GM12878 (cell line): ENCODE results near the gene PPP1CA.

Experiments used
- ASH2L ChIP-seq: fragments of 300-600, 200-600 bp; sonication (generic); IDR thresholded peaks from 2 replicates; pipeline ENCODE4 v1.6.1; 2017; ENCODE audit warnings: low read depth, mild to moderate bottlenecking, borderline replicate concordance
- CEBPB ChIP-seq, 2 experiments: fragments of 150-350 bp in 1 of 2; IDR thresholded peaks; 2 replicates each; pipeline ENCODE4 v1.6.1; 2012 to 2014; ENCODE audit warnings: low read depth in 2 of 2, low read length in 2 of 2, borderline replicate concordance in 1 of 2, inconsistent platforms in 1 of 2
- EZH2 ChIP-seq: IDR thresholded peaks from 2 replicates; pipeline ENCODE4 v1.6.1; 2012; ENCODE audit warnings: low read depth, mild to moderate bottlenecking, control low read depth, inconsistent platforms, low read length, borderline replicate concordance; ENCODE audit not compliant: control insufficient read depth
- JUNB ChIP-seq: IDR thresholded peaks from 2 replicates; pipeline ENCODE4 v1.6.1; 2016; ENCODE audit warnings: antibody characterized with exemption, mild to moderate bottlenecking
- MEF2A ChIP-seq: IDR thresholded peaks from 2 replicates; pipeline ENCODE4 v1.6.1; 2011; ENCODE audit warnings: low read depth, mild to moderate bottlenecking, low read length, moderate library complexity; ENCODE audit not compliant: insufficient read depth
- NRF1 ChIP-seq: conservative IDR thresholded peaks from 2 replicates; pipeline ENCODE4 v1.6.1; 2011; ENCODE audit warnings: mild to moderate bottlenecking, low read depth, low read length, improper control_type of control experiment
- PAX8 ChIP-seq: fragments of 450-650 bp; IDR thresholded peaks from 2 replicates; pipeline ENCODE4 v1.6.1; 2017; ENCODE audit warnings: mild to moderate bottlenecking, moderate library complexity
- POLR2AphosphoS5 ChIP-seq: IDR thresholded peaks from 2 replicates; pipeline ENCODE4 v1.6.1; 2011; ENCODE audit warnings: mild to moderate bottlenecking, low read length, inconsistent platforms
- SIN3A ChIP-seq: IDR thresholded peaks from 2 replicates; pipeline ENCODE4 v1.6.1; 2012; ENCODE audit warnings: low read depth, low read length, improper control_type of control experiment
- TF ChIP-seq, protein P1 (sequence below), 3 experiments: IDR thresholded peaks in 2 of 3; conservative IDR thresholded peaks in 1 of 3; 2 replicates each; pipeline ENCODE4 v1.5.1; 2011; ENCODE audit warnings: low read depth in 3 of 3, low read length in 3 of 3, mild to moderate bottlenecking in 3 of 3, control low read depth in 2 of 3, moderate library complexity in 2 of 3, inconsistent platforms in 1 of 3, mixed read lengths in 1 of 3; ENCODE audit not compliant: control insufficient read depth in 2 of 3, insufficient read depth in 1 of 3; ENCODE audit errors: extremely low read depth in 1 of 3
- TF ChIP-seq, protein P2 (sequence below): fragments of 450-650 bp; IDR thresholded peaks from 2 replicates; pipeline ENCODE4 v1.6.1; 2016; ENCODE audit warnings: mild to moderate bottlenecking, moderate library complexity, borderline replicate concordance

GRCh38 chr11:67351275-67352005 is 50.2 kb downstream of the PPP1CA start:
- TF ChIP-seq JUNB (no peak; the same call in 1 of the 2 replicates), MEF2A (0 out of 2 replicates have a peak, but pooled peaks have one; percentile 4), SIN3A (no peak), POLR2AphosphoS5 (no peak), NRF1 (no peak), PAX8 (no peak), CEBPB (IDR thresholded peaks at IDR 0.05; ENCODE audit: borderline replicate concordance in 1 of 2, low read depth in 2 of 2, low read length in 2 of 2) (no peak), ASH2L (no peak), EZH2 (no peak)
- TF ChIP-seq, protein P1, sequence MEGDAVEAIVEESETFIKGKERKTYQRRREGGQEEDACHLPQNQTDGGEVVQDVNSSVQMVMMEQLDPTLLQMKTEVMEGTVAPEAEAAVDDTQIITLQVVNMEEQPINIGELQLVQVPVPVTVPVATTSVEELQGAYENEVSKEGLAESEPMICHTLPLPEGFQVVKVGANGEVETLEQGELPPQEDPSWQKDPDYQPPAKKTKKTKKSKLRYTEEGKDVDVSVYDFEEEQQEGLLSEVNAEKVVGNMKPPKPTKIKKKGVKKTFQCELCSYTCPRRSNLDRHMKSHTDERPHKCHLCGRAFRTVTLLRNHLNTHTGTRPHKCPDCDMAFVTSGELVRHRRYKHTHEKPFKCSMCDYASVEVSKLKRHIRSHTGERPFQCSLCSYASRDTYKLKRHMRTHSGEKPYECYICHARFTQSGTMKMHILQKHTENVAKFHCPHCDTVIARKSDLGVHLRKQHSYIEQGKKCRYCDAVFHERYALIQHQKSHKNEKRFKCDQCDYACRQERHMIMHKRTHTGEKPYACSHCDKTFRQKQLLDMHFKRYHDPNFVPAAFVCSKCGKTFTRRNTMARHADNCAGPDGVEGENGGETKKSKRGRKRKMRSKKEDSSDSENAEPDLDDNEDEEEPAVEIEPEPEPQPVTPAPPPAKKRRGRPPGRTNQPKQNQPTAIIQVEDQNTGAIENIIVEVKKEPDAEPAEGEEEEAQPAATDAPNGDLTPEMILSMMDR (IDR thresholded peaks at IDR 0.05 in 2 of 3, conservative IDR thresholded peaks at IDR 0.05 in 1 of 3; ENCODE audit: control insufficient read depth in 2 of 3, extremely low read depth in 1 of 3, insufficient read depth in 1 of 3, low read depth in 3 of 3, low read length in 3 of 3): peak; percentile 91 to 94 (median 93); a peak in 5 of 6 replicates
- TF ChIP-seq, protein P2, sequence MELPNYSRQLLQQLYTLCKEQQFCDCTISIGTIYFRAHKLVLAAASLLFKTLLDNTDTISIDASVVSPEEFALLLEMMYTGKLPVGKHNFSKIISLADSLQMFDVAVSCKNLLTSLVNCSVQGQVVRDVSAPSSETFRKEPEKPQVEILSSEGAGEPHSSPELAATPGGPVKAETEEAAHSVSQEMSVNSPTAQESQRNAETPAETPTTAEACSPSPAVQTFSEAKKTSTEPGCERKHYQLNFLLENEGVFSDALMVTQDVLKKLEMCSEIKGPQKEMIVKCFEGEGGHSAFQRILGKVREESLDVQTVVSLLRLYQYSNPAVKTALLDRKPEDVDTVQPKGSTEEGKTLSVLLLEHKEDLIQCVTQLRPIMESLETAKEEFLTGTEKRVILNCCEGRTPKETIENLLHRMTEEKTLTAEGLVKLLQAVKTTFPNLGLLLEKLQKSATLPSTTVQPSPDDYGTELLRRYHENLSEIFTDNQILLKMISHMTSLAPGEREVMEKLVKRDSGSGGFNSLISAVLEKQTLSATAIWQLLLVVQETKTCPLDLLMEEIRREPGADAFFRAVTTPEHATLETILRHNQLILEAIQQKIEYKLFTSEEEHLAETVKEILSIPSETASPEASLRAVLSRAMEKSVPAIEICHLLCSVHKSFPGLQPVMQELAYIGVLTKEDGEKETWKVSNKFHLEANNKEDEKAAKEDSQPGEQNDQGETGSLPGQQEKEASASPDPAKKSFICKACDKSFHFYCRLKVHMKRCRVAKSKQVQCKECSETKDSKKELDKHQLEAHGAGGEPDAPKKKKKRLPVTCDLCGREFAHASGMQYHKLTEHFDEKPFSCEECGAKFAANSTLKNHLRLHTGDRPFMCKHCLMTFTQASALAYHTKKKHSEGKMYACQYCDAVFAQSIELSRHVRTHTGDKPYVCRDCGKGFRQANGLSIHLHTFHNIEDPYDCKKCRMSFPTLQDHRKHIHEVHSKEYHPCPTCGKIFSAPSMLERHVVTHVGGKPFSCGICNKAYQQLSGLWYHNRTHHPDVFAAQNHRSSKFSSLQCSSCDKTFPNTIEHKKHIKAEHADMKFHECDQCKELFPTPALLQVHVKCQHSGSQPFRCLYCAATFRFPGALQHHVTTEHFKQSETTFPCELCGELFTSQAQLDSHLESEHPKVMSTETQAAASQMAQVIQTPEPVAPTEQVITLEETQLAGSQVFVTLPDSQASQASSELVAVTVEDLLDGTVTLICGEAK: no peak
